IMR-90 (cell line): ENCODE results near the gene SNX30.

ENCODE experiments used
- BHLHE40 ChIP-seq: fragments of 150-350 bp; IDR thresholded peaks from 2 replicates; pipeline ENCODE4 v1.6.1; 2016; ENCODE audit warnings: mild to moderate bottlenecking, low read depth, low read length
- MAFK ChIP-seq: IDR thresholded peaks from 2 replicates; pipeline ENCODE4 v1.6.1; 2012; ENCODE audit warnings: low read depth, low read length, improper control_type of control experiment
- POLR2A ChIP-seq: IDR thresholded peaks from 2 replicates; pipeline ENCODE4 v1.6.1; 2012; ENCODE audit warnings: mild to moderate bottlenecking, low read depth, low read length
- SMC3 ChIP-seq: fragments of 150-350 bp; IDR thresholded peaks from 2 replicates; pipeline ENCODE4 v1.6.1; 2016; ENCODE audit warnings: low read depth, mild to moderate bottlenecking, antibody characterized with exemption, low read length, moderate library complexity
- TF ChIP-seq, protein P1 (sequence below): conservative IDR thresholded peaks from 2 replicates; pipeline ENCODE4 v1.5.1; 2012; ENCODE audit warnings: mild to moderate bottlenecking, low read depth, low read length, improper control_type of control experiment

DNA sequence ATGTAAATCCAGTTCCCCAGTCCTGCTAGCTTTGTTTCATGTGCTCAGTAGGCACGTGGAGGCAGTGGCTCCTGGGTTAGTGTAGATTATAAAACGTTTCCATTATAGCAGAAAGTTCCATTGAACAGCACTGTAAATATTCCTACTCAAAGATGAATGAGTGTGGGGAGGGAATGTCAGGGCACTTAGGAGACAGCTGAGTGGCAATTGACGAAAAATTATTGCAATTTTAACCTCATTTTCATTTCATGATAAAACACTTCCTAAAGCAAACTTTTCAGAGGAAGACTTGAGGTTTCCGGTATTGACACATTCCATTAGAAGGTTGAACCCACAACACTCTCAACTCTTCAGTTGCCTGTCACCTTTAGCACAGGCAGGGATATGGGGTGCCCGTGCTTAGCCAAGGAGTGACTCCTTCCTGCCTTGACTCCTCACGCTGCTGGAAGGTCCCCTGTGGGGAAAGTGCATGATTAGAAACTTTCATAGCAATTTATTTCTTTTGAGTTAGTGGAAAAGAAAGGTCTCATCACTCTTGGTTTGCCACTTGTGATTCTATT is 98.9 kb downstream of the SNX30 start:
- TF ChIP-seq MAFK (no peak), BHLHE40 (no peak), POLR2A (no peak), SMC3 (no peak)
- TF ChIP-seq, protein P1, sequence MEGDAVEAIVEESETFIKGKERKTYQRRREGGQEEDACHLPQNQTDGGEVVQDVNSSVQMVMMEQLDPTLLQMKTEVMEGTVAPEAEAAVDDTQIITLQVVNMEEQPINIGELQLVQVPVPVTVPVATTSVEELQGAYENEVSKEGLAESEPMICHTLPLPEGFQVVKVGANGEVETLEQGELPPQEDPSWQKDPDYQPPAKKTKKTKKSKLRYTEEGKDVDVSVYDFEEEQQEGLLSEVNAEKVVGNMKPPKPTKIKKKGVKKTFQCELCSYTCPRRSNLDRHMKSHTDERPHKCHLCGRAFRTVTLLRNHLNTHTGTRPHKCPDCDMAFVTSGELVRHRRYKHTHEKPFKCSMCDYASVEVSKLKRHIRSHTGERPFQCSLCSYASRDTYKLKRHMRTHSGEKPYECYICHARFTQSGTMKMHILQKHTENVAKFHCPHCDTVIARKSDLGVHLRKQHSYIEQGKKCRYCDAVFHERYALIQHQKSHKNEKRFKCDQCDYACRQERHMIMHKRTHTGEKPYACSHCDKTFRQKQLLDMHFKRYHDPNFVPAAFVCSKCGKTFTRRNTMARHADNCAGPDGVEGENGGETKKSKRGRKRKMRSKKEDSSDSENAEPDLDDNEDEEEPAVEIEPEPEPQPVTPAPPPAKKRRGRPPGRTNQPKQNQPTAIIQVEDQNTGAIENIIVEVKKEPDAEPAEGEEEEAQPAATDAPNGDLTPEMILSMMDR: no peak
